ENCODE data around the gene FGR.

GRCh38 chr1:27567146-27567526 lies 67.8 kb downstream of the FGR start:
- no peak for TF ChIP-seq POLR2A (IDR thresholded peaks at IDR 0.05)
- no peak for TF ChIP-seq CTCF (IDR thresholded peaks at IDR 0.05)
- TF ChIP-seq POLR2AphosphoS5 (IDR thresholded peaks at IDR 0.05): no peak
